GM18858 (cell line): ENCODE data around the gene LRRN1.

Experiments
- ATAC-seq: cut with Tn5 transposase; IDR thresholded peaks from one replicate; pipeline ENCODE4 v1.9.1; 2021; ENCODE audit not compliant: unreplicated experiment

The LRRN1 gene

DNA sequence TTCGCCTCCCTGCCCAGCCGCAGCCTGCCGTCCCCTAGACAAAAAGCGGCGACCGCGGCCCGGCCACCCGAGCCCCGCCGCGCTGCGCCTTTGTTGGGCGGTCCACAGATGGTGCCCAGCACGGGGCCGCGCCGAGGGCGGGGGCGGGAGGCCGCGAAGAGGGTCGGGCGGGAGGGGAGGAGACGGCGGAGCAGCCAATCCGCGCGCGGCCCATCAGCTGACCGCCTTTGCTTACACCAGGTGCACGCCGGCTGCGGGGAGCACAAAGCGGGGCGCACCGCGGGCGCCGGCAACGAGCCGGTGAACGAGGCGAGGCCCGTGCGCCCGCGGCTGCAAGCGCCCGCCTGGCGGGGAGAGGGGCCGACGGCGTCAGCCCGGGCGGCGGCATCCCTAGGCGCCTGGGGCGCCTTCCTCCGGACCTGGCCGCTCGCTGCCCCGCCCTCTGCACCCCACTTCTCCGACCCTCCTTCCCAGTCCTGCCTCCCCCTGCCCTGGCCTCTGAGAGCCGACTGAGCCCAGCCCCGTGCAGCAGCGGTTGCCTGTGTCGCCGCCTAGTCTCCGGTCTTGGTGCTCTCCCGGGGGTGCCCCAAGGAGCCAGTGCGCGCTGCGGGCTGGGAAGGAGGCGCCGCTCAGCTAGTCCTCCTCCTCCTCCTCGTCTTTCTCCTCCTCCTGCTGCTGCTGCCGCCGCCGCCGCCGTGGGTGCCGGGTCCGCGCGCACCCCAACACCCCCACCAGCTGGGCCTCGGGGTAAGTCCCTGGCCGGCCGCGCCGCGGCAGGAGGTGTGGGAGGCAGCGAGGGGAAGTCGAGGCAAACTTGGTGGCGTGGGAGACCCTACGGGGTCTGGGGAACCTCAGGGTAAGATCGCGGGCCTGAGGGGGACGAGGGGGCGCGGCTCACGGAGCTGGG is at the start of gene LRRN1:
LRRN1 (plus strand) TSS at position 259 of the 907 bp plus-strand sequence. CDS start 45,211 bp downstream, outside the sequence.
- ATAC-seq: no peak

DNA sequence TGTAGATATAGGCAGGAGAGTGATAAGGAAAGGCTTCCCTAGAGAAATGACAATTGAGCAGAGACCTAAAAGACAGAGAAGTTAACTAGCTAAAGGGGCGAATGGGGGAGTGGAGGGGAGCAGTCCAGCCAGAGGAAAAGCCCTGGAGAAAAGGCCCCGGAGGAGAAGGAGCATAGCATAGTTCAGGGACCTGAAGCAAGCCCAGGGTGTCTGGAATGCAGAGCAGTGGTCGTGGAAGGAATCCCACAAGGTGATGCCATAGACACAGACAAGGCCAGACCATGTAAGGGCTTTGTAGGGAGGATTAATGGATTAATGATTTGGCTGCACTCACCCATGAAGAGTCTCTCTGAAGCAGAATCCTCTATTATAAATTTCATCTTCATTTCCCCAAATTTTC is 45.8 kb upstream of the LRRN1 start:
- ATAC-seq: no peak

DNA sequence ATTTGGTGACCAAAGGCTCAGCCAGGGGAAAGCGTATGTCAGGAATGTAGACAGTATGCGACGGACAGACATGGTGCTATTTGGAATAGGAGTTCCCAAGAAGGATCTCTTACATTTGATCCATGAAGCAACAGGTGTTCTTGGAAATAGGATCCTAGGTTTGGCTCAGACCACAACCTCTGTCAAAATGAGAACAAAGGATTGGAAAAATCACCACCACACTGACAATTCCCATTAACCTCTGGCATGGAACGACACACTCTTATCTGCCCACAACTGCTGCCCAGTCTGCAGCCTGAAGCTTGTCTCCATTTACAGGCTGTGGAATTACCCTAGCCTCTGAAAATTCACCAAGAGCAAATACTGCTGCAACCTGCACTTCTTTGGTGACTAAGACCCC is 33.6 kb upstream of the LRRN1 start:
- ATAC-seq: no peak

- ATAC-seq: no peak
Measured at GRCh38 chr3:3766140-3766539, 33.1 kb upstream of the LRRN1 start.

DNA sequence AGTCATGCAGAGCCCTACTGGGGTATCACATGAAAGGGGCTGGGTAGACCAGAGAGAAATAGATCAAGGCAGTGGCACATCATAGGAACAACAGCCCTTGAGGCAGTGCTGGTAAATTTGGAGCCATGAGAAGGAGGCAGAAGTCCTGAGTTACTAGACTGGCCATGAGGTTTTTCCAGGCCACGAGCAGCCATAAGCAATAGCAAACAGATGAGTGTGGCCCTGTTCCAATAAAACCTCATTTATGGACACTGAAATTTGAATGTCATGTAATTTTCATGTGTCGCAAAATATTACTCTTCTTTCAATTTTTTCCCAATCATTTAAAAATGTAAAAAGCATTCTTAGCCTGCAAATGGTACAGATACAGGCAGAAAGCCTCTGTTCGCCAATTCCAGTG is 28.1 kb upstream of the LRRN1 start:
- no peak for ATAC-seq

- ATAC-seq: no peak
Measured at GRCh38 chr3:3771567-3771966, 27.7 kb upstream of the LRRN1 start.

- ATAC-seq: no peak
Measured at GRCh38 chr3:3772338-3772737, 26.9 kb upstream of the LRRN1 start.

- ATAC-seq: no peak
Measured at GRCh38 chr3:3772920-3773319, 26.3 kb upstream of the LRRN1 start.

DNA sequence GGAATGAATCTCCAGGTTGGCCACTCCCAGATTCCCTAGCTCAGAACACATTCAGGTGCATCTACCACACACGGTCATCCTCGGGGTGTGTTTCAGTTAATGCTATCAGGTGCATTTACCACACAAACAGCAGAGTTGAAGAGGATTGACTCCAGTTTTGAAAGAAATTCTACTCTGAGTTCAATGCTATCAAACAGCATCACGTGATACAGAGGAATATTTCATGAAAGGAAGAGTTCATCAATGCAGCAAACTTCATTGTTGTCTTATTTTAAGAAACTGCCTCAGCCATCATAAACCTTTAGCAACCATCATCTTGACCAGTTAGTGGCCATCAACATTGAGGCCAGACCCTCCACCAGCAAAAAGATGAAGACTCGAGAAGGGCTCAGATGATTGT is 22.6 kb upstream of the LRRN1 start:
- ATAC-seq: no peak

DNA sequence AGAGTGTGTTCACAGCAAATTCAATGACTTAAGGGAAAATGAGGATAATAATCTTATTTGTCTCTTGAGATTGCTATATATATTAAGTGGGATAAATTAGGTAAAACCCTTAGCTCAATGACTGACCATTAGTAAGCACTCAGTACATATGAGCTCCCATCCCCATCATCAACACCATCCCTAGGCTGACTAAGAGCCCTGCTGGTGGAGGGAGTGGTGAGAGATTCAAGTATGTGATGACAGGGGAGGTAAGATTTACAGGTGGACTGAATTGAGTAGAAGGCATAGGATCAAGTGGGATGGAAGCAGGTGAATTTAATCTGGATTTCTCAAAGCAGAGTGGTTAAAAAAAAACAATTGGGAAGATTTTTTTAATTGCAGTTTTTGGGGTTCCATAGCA is 21.0 kb upstream of the LRRN1 start:
- no peak for ATAC-seq

DNA sequence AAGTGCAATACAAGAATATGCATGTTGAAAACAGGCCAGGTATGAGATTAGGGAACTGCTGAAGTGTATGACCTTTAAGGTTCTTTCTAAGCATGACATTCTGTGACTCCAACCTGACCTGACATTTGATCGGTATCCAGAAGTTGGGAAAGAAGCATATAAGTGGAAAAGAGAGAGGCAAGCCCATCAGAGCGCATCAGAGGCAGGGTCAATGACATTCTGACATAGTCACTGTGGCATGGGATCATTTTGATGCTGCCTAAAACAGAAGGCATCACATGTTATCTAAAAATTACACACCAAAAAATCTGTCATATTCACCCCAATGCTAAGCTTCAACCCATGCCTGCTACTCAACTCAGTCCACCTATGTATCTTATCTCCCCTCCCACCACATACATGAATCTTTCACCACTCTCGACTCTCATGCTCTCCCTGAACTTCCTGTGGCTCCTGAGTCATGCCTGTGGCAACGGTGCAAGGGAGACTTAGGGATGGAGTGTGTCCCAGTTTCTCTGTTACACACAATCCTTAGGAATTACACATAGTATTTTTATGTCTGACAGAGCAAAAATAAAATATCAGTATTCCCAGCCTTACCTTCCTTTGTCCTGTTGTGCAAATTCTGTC is 20.5 kb upstream of the LRRN1 start:
- ATAC-seq: no peak

GRCh38 chr3:3782457-3782856 is 16.8 kb upstream of the LRRN1 start:
- no peak for ATAC-seq

- ATAC-seq: no peak
Measured at GRCh38 chr3:3783210-3783609, 16.0 kb upstream of the LRRN1 start.

GRCh38 chr3:3783696-3784095 is 15.5 kb upstream of the LRRN1 start:
- ATAC-seq: no peak

- no peak for ATAC-seq
Measured at GRCh38 chr3:3792391-3792790, 6.8 kb upstream of the LRRN1 start.

- ATAC-seq: no peak
Measured at GRCh38 chr3:3798631-3799113, 559 bp upstream of the LRRN1 start.

GRCh38 chr3:3800080-3800455 is 837 bp downstream of the LRRN1 start:
- no peak for ATAC-seq

DNA sequence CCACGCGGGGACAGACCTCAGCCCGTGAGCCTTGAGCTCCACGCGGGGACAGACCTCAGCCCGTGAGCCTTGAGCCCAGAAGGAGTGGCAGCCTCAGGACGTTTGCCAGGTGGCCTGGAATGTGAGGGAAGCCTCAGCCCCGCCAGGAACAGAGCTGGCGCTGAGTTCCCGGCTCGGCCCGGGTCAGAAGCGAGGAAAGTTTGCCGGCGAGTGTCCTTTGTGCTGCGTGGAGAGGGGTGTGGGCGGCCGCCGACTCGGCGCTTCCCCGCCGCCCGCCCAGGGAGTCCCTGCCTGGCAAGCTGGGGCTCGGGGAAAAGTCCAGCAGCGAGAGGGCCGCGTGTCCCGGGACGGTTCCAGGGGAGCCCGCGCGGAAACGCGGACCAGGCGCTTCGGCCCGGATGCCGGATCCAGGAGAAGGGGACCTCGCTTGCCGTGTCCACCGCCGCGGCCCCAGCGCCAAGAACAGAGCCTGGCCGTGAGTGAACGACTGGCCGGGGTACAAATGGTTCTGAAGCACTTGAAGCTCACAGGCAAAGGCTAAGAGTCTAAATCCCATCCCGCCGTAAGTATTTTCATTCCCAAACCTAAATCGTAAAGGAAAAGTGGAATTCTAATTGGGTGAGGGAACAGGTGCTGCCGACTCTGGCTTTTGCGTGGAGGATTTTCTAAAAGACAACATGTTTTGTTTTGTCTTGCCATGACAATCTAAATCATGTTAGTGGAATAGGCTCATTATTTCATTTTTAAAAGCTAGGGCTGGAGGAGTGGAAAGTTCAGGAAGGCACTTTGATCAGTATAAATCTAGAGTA is 1.7 kb downstream of the LRRN1 start:
- no peak for ATAC-seq

- ATAC-seq: no peak
Measured at GRCh38 chr3:3801494-3801841, 2.2 kb downstream of the LRRN1 start.

DNA sequence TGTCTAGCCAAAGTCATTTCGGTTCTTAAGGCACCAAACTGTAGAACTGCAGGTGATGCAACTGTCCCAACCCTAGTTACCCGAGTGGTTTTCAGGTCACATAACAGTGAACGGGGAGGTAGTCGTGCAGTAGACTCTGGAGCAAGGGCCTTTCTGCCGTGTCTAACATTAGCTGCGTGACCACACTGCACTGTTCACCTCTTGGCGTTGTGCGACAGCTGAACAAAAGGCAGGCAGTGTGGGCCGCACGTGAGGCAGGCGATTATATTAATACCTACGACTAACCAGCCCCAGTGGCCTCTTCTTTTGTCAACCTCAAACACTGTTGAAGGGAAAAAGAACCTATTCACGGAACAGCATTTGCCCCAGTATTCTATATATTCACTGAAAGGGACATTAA is 2.8 kb downstream of the LRRN1 start:
- no peak for ATAC-seq

GRCh38 chr3:3804560-3804959 is 5.3 kb downstream of the LRRN1 start:
- ATAC-seq: no peak

- ATAC-seq: no peak
Measured at GRCh38 chr3:3806092-3806491, 6.9 kb downstream of the LRRN1 start.
